ENCODE data around the gene ZNF133. TPM values are rescaled to one million over a fixed set of nuclear protein-coding genes. Genes with fewer than 3 reads are reported as not detected.

The ZNF133 gene
- total RNA-seq, 1 experiment from 2014 or later, result 16.2 TPM

- TF ChIP-seq ZNF425 (CRISPR knock-in tag; conservative IDR thresholded peaks at IDR 0.05) (no peak), ATF6 (CRISPR knock-in tag; IDR thresholded peaks at IDR 0.05) (no peak)
These were observed 27.8 kb downstream of the ZNF133 start (continued) for GRCh38 chr20:18316166-18316565.

DNA sequence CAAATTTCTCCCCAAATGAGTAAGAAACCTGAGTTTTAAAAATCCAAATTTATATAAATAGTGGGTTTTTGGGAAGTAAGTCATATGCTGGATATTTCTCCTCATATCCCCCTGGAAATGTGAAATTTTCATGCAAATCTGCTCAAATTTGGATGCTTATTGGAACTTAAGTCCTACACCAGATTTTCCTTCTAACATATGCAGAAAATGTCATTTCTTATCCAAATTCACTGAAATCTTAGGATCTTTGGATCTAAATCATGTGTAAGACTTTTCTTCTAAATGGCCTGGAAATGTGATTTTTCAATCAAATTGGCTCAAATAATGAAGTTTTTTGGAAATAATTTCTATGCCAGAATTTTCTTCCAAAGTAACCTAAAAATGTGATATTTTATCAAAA lies 33.0 kb downstream of the ZNF133 start:
- TF ChIP-seq ZNF232 (CRISPR knock-in tag; IDR thresholded peaks at IDR 0.05) (no peak), RELA (CRISPR knock-in tag; IDR thresholded peaks at IDR 0.05; ENCODE audit: borderline replicate concordance) (no peak), GRHL2 (CRISPR knock-in tag; IDR thresholded peaks at IDR 0.05; ENCODE audit: insufficient replicate concordance, severe bottlenecking) (no peak), ZNF138 (CRISPR knock-in tag; conservative IDR thresholded peaks at IDR 0.05) (no peak), STAT6 (CRISPR knock-in tag; conservative IDR thresholded peaks at IDR 0.05; ENCODE audit: low read depth) (no peak), FOXK1 (CRISPR knock-in tag; IDR thresholded peaks at IDR 0.05) (no peak), SMAD4 (CRISPR knock-in tag; IDR thresholded peaks at IDR 0.05) (no peak), TEAD1 (CRISPR knock-in tag; IDR thresholded peaks at IDR 0.05) (no peak), CDX4 (CRISPR knock-in tag; IDR thresholded peaks at IDR 0.05; ENCODE audit: borderline replicate concordance) (no peak)
- ChIA-PET CTCF (no interaction called here), POLR2A (no interaction called here)
- 0 out of 2 replicates have a peak, but pooled peaks cover 1% of the 10 kb centered on the region for H3K9me3 Mint-ChIP-seq
- peaks cover 4% of the 10 kb centered on the region for H3K36me3 Mint-ChIP-seq
- H3K4me1 Mint-ChIP-seq, result peaks cover 39% of the 10 kb centered on the region
- no peak overlapping the region for H3K4me3 Mint-ChIP-seq
- DNase-seq (ENCODE audit: low spot score), result no peak
- no peak overlapping the region for H3K27ac Mint-ChIP-seq
- no peak for ATAC-seq
- no peaks in the 10 kb centered on the region for H3K27me3 Mint-ChIP-seq (ENCODE audit: low read depth)

GRCh38 chr20:18321976-18322950 lies 33.9 kb downstream of the ZNF133 start:
- no peak for DNase-seq (ENCODE audit: low spot score)
- POLR2A ChIA-PET, result no interaction called here
- Mint-ChIP-seq H3K4me1 (peaks cover 39% of the 10 kb centered on the region), H3K9me3 (peaks cover 5% of the 10 kb centered on the region), H3K27me3 (ENCODE audit: low read depth) (no peaks in the 10 kb centered on the region), H3K36me3 (peaks cover 3% of the 10 kb centered on the region), H3K4me3 (no peak overlapping the region), H3K27ac (peak overlapping the region; percentile 55)
- CTCF ChIA-PET, result interaction anchor here (1.9 kb wide), 1 partner anchor 59 kb away, joined by 6 read pairs; no protein-coding TSS in a partner anchor
- no peak for ATAC-seq
- TF ChIP-seq ZNF425 (CRISPR knock-in tag; conservative IDR thresholded peaks at IDR 0.05) (no peak), ZNF121 (CRISPR knock-in tag; IDR thresholded peaks at IDR 0.05) (no peak), FOXK1 (CRISPR knock-in tag; IDR thresholded peaks at IDR 0.05) (no peak), GRHL2 (CRISPR knock-in tag; IDR thresholded peaks at IDR 0.05; ENCODE audit: insufficient replicate concordance, severe bottlenecking) (no peak), CBFB (CRISPR knock-in tag; IDR thresholded peaks at IDR 0.05; ENCODE audit: low read depth) (no peak), TP53 (CRISPR knock-in tag; IDR thresholded peaks at IDR 0.05) (no peak), MLX (CRISPR knock-in tag; IDR thresholded peaks at IDR 0.05) (no peak), ZNF263 (CRISPR knock-in tag; IDR thresholded peaks at IDR 0.05; ENCODE audit: low read depth) (no peak), ZNF671 (CRISPR knock-in tag; IDR thresholded peaks at IDR 0.05) (no peak)
- TF ChIP-seq, protein P1, sequence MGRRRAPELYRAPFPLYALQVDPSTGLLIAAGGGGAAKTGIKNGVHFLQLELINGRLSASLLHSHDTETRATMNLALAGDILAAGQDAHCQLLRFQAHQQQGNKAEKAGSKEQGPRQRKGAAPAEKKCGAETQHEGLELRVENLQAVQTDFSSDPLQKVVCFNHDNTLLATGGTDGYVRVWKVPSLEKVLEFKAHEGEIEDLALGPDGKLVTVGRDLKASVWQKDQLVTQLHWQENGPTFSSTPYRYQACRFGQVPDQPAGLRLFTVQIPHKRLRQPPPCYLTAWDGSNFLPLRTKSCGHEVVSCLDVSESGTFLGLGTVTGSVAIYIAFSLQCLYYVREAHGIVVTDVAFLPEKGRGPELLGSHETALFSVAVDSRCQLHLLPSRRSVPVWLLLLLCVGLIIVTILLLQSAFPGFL (CRISPR knock-in tag; IDR thresholded peaks at IDR 0.05; ENCODE audit: borderline replicate concordance), result no peak

Data from WTC11 (cell line).